DND-41 (cell line): ENCODE results near the gene CCSER2.

Experiments
- EZH2 ChIP-seq: IDR thresholded peaks from 3 replicates; pipeline ENCODE4 v1.6.1; 2012; ENCODE audit warnings: borderline replicate concordance, low read depth, mild to moderate bottlenecking, moderate library complexity, low read length, inconsistent platforms; ENCODE audit not compliant: severe bottlenecking
- TF ChIP-seq, protein P1 (sequence below): IDR thresholded peaks from 2 replicates; pipeline ENCODE4 v1.5.1; 2012; ENCODE audit warnings: borderline replicate concordance, low read length, moderate library complexity, mild to moderate bottlenecking; ENCODE audit not compliant: poor library complexity, severe bottlenecking; ENCODE audit errors: extremely low read depth

DNA sequence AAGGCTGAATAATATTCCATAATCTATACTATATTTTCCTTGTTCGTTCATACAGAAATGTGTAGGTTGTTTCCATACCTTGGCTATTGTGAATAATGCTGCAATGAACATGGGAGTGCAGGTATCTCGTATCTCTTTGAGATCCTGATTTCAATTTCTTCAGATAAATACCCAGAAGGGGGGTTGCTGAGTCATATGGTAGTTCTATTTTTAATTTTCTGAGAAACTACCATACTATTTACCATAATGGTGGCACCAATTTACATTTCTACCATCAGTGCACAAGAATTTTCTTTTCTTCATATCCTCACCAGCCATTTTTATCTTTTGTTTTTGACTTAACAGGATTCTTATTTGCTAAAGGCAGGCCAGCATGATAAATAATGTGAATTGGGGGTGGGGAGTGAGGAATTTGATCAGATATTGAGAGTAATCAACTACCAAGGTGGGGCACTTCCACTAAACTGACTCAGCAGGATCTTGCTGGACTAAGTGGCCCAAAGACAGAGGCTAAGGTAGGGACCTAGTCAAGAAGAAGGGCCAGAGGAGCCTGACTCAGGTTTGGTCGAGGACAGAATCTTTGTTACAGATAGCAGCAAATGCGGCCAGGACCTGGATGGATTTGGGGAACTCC, 21.5 kb upstream of the CCSER2 start:
- TF ChIP-seq, protein P1, sequence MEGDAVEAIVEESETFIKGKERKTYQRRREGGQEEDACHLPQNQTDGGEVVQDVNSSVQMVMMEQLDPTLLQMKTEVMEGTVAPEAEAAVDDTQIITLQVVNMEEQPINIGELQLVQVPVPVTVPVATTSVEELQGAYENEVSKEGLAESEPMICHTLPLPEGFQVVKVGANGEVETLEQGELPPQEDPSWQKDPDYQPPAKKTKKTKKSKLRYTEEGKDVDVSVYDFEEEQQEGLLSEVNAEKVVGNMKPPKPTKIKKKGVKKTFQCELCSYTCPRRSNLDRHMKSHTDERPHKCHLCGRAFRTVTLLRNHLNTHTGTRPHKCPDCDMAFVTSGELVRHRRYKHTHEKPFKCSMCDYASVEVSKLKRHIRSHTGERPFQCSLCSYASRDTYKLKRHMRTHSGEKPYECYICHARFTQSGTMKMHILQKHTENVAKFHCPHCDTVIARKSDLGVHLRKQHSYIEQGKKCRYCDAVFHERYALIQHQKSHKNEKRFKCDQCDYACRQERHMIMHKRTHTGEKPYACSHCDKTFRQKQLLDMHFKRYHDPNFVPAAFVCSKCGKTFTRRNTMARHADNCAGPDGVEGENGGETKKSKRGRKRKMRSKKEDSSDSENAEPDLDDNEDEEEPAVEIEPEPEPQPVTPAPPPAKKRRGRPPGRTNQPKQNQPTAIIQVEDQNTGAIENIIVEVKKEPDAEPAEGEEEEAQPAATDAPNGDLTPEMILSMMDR = no peak
- no peak for TF ChIP-seq EZH2
